CD8-positive, alpha-beta memory T cell (primary cell): Measurements from ENCODE around the gene PRKAG1. TPM values are rescaled to one million over a fixed set of nuclear protein-coding genes. Genes with fewer than 3 reads are reported as not detected.
A peak's percentile ranks its signal among the peaks of the same experiment; 100 is the strongest.

Experiments
- CTCF ChIA-PET: fragments of 350-600 bp; sonication (Branson Sonifier 250); formaldehyde crosslinking; loops from one replicate; lab custom pipeline; 2021; ENCODE audit warnings: antibody characterized with exemption; lab: Charles Lee
- POLR2A ChIA-PET: fragments of 350-600 bp; sonication (Branson Sonifier 250); formaldehyde crosslinking; loops from one replicate; lab custom pipeline; 2021; ENCODE audit warnings: antibody characterized with exemption; lab: Charles Lee
- DNase-seq, 5 donors: peaks; one replicate each; pipeline versions ENCODE4 v3.0.0 to v3.0.0-alpha.2; 2020 to 2022; ENCODE audit warnings: mixed read lengths in 1 of 5
- H3K27ac ChIP-seq: one replicate; pipeline ENCODE4 v1.7.0; 2013; ENCODE audit warnings: low read depth, mild to moderate bottlenecking, low read length, moderate library complexity
- H3K27me3 ChIP-seq: 2 replicates; pipeline ENCODE4 v1.7.0; 2013; ENCODE audit warnings: low read length, mild to moderate bottlenecking; ENCODE audit not compliant: insufficient read depth, poor library complexity, severe bottlenecking
- H3K36me3 ChIP-seq: 2 replicates; pipeline ENCODE4 v1.7.0; 2013; ENCODE audit warnings: mild to moderate bottlenecking, low read length, moderate library complexity; ENCODE audit not compliant: insufficient read depth
- H3K4me1 ChIP-seq: 2 replicates; pipeline ENCODE4 v1.7.0; 2013; ENCODE audit warnings: mild to moderate bottlenecking, low read length, moderate library complexity; ENCODE audit not compliant: insufficient read depth
- H3K4me3 ChIP-seq: 2 replicates; pipeline ENCODE4 v1.7.0; 2013; ENCODE audit warnings: mild to moderate bottlenecking, low read length
- H3K9me3 ChIP-seq: 2 replicates; pipeline ENCODE4 v1.7.0; 2013; ENCODE audit warnings: mild to moderate bottlenecking, low read length
- H3K27ac Mint-ChIP-seq, 8 donors: one replicate each; pipeline ENCODE4 v1.8.0; 2020 to 2021; ENCODE audit warnings: mixed read lengths in 8 of 8, mild to moderate bottlenecking in 6 of 8, inconsistent platforms in 3 of 8, moderate library complexity in 3 of 8
- H3K27me3 Mint-ChIP-seq, 2 donors: one replicate each; pipeline ENCODE4 v1.8.0; 2020 to 2021; ENCODE audit warnings: mixed read lengths in 2 of 2, mild to moderate bottlenecking in 1 of 2, moderate library complexity in 1 of 2
- H3K36me3 Mint-ChIP-seq, 3 donors: one replicate each; pipeline ENCODE4 v1.8.0; 2020 to 2021; ENCODE audit warnings: mixed read lengths in 3 of 3, inconsistent platforms in 1 of 3, mild to moderate bottlenecking in 1 of 3
- H3K4me1 Mint-ChIP-seq, 3 donors: one replicate each; pipeline ENCODE4 v1.8.0; 2020 to 2021; ENCODE audit warnings: mixed read lengths in 3 of 3, inconsistent platforms in 1 of 3, mild to moderate bottlenecking in 1 of 3
- H3K4me3 Mint-ChIP-seq, 7 donors: one replicate each; pipeline ENCODE4 v1.8.0; 2020 to 2021; ENCODE audit warnings: mixed read lengths in 7 of 7, mild to moderate bottlenecking in 6 of 7, moderate library complexity in 4 of 7, inconsistent platforms in 2 of 7
- H3K9me3 Mint-ChIP-seq, 5 donors: one replicate each; pipeline ENCODE4 v1.8.0; 2020 to 2022; ENCODE audit warnings: mixed read lengths in 5 of 5, mild to moderate bottlenecking in 3 of 5, moderate library complexity in 2 of 5, inconsistent platforms in 1 of 5
- polyA plus RNA-seq: library from polyadenylated mRNA; unstranded; fragments of 300-500 nt; fragmentation: Illumina TruSeq; gene quantifications from one replicate; pipeline ENCODE4 v1.2.3, GENCODE V29; 2021
- total RNA-seq, 2 experiments: library from RNA; stranded (reverse); gene quantifications; one replicate each; pipeline ENCODE4 v1.2.3, GENCODE V29; 2021

Gene PRKAG1
- total and polyA plus RNA-seq, 3 experiments from 2014 or later, result 45.9 to 78.3 (median 73.3) TPM

DNA sequence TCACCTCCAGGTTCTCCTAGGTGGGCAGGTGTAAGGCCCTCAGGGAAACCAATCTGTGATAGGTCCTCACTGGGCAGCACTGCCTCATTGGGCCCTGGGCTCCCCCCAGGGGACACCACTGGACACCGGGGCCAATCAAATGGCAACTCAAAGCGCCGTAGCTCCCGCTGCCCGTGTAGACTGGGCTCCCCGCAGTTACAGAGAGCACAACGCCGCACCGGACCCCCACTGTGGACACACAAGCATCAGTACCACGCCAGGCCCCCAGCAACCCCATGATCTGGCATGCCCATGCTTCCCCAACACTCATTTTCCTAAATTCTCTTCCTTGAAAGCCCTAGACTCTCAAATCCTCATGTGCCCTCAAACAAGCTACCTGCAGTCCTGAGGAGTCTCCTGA is 35.9 kb upstream of the PRKAG1 start:
- Mint-ChIP-seq H3K36me3 (peaks cover 0 to 69% (median 22%) of the 10 kb centered on the region in 3 donors), H3K4me1 (peaks cover 47 to 77% (median 58%) of the 10 kb centered on the region in 3 donors), H3K4me3 (no peak overlapping the region), H3K27ac (peak overlapping the region in 5 of 8 donors; percentile 29 to 74 (median 52)), H3K27me3 (no peaks in the 10 kb centered on the region), H3K9me3 (no peaks in the 10 kb centered on the region)
- Histone ChIP-seq H3K4me3 (no peak overlapping the region), H3K36me3 (peaks cover 54% of the 10 kb centered on the region), H3K27me3 (no peaks in the 10 kb centered on the region), H3K4me1 (peaks cover 49% of the 10 kb centered on the region), H3K27ac (no peak overlapping the region), H3K9me3 (no peaks in the 10 kb centered on the region)
- DNase-seq, result peak in 1 of 5 donors; percentile 41
- ChIA-PET POLR2A (no interaction called here), CTCF (interaction anchor here (0.7 to 2.0 kb wide), 5 partner anchors 11 to 57 kb away, joined by 3 to 8 read pairs (median 4); no protein-coding TSS in a partner anchor)

DNA sequence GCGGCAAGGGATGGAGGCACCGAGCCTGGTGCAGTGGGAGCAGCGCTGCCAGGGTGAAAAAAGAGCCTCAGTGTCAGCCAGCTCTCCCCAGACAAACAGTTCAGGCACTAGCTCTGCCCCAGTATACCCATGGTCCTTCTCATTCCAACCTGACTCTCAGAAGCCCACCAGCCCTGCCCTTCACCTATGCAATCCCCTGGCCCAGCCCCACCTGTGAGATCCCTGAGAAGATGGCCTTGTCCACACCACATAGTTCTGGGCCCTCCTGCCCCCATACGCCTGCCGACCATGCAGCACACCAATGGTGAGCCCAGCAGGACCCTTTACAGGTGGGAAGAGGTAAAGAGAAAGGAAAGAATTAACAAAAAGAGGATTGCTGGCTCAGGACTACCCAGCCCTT is 35.5 kb upstream of the PRKAG1 start:
- H3K4me3 Mint-ChIP-seq, result no peak overlapping the region

GRCh38 chr12:49052451-49053208 is 34.1 kb upstream of the PRKAG1 start:
- Mint-ChIP-seq H3K27me3 (no peaks in the 10 kb centered on the region), H3K36me3 (peaks cover 5 to 84% (median 33%) of the 10 kb centered on the region in 3 donors), H3K4me3 (no peak overlapping the region), H3K27ac (peak overlapping the region in 2 of 8 donors; percentile 27 to 47), H3K4me1 (peaks cover 33 to 58% (median 39%) of the 10 kb centered on the region in 3 donors), H3K9me3 (no peaks in the 10 kb centered on the region)
- no peak overlapping the region for H3K4me3 ChIP-seq
- H3K9me3 ChIP-seq, result no peaks in the 10 kb centered on the region
- peaks cover 72% of the 10 kb centered on the region for H3K36me3 ChIP-seq
- ChIA-PET CTCF (no interaction called here), POLR2A (no interaction called here)
- H3K27me3 ChIP-seq, result no peaks in the 10 kb centered on the region
- H3K27ac ChIP-seq, result no peak overlapping the region
- DNase-seq, result peak in 1 of 5 donors; percentile 30
- H3K4me1 ChIP-seq, result peaks cover 30% of the 10 kb centered on the region

More for the DNA sequence above, 35.5 kb upstream of the PRKAG1 start:
- POLR2A ChIA-PET, result no interaction called here
- CTCF ChIA-PET, result interaction anchor here (0.7 to 2.0 kb wide), 4 partner anchors 11 to 57 kb away, joined by 3 to 4 read pairs (median 4); no protein-coding TSS in a partner anchor
- Histone ChIP-seq H3K27ac (no peak overlapping the region), H3K9me3 (no peaks in the 10 kb centered on the region), H3K36me3 (peaks cover 58% of the 10 kb centered on the region), H3K4me1 (peaks cover 44% of the 10 kb centered on the region), H3K4me3 (no peak overlapping the region), H3K27me3 (no peaks in the 10 kb centered on the region)
- DNase-seq, result peak in 1 of 5 donors; percentile 23
- Mint-ChIP-seq H3K4me1 (peaks cover 47 to 72% (median 54%) of the 10 kb centered on the region in 3 donors), H3K9me3 (no peaks in the 10 kb centered on the region), H3K36me3 (peaks cover 0 to 71% (median 22%) of the 10 kb centered on the region in 3 donors), H3K27ac (peak overlapping the region in 3 of 8 donors; percentile 3 to 27 (median 17)), H3K27me3 (no peaks in the 10 kb centered on the region)

GRCh38 chr12:49051777-49052438 is 33.3 kb upstream of the PRKAG1 start:
- Histone ChIP-seq H3K9me3 (no peaks in the 10 kb centered on the region), H3K4me1 (peaks cover 22% of the 10 kb centered on the region), H3K36me3 (peaks cover 75% of the 10 kb centered on the region), H3K27me3 (no peaks in the 10 kb centered on the region), H3K27ac (no peak overlapping the region), H3K4me3 (no peak overlapping the region)
- H3K36me3 Mint-ChIP-seq, result peaks cover 5 to 89% (median 33%) of the 10 kb centered on the region in 3 donors
- peak overlapping the region in 4 of 8 donors; percentile 14 to 69 (median 24) for H3K27ac Mint-ChIP-seq
- DNase-seq, result peak in 1 of 5 donors; percentile 36
- H3K27me3 Mint-ChIP-seq, result no peaks in the 10 kb centered on the region
- peaks cover 26 to 50% (median 32%) of the 10 kb centered on the region in 3 donors for H3K4me1 Mint-ChIP-seq
- no peaks in the 10 kb centered on the region for H3K9me3 Mint-ChIP-seq
- H3K4me3 Mint-ChIP-seq, result no peak overlapping the region
- POLR2A ChIA-PET, result no interaction called here
- CTCF ChIA-PET, result no interaction called here

DNA sequence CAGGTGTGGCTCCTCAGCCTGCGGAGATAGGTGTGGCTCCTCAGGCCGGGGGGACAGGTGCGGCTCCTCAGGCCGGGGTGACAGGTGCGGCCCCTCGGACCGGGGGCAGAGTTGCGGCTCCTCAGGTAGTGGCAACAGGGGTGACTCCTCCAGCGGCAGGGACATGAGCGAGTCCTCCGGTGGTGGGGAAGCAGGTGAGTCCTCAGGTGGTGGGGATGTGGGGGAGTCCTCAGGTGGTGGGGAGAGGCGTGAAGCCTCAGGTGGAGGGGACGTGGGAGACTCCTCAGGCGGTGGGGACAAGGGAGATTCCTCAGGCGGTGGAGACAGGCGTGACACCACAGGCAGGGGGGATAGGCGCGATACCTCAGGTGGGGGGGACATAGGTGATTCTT is 32.8 kb upstream of the PRKAG1 start:
- Histone ChIP-seq H3K4me3 (no peak overlapping the region), H3K36me3 (peaks cover 79% of the 10 kb centered on the region), H3K27ac (no peak overlapping the region), H3K27me3 (no peaks in the 10 kb centered on the region), H3K9me3 (no peaks in the 10 kb centered on the region), H3K4me1 (peaks cover 17% of the 10 kb centered on the region)
- ChIA-PET POLR2A (no interaction called here), CTCF (no interaction called here)
- peaks cover 5 to 94% (median 33%) of the 10 kb centered on the region in 3 donors for H3K36me3 Mint-ChIP-seq
- H3K9me3 Mint-ChIP-seq, result no peaks in the 10 kb centered on the region
- H3K27ac Mint-ChIP-seq, result no peak overlapping the region
- H3K4me1 Mint-ChIP-seq, result peaks cover 21 to 45% (median 27%) of the 10 kb centered on the region in 3 donors
- DNase-seq, result no peak
- no peaks in the 10 kb centered on the region for H3K27me3 Mint-ChIP-seq
- H3K4me3 Mint-ChIP-seq, result no peak overlapping the region

DNA sequence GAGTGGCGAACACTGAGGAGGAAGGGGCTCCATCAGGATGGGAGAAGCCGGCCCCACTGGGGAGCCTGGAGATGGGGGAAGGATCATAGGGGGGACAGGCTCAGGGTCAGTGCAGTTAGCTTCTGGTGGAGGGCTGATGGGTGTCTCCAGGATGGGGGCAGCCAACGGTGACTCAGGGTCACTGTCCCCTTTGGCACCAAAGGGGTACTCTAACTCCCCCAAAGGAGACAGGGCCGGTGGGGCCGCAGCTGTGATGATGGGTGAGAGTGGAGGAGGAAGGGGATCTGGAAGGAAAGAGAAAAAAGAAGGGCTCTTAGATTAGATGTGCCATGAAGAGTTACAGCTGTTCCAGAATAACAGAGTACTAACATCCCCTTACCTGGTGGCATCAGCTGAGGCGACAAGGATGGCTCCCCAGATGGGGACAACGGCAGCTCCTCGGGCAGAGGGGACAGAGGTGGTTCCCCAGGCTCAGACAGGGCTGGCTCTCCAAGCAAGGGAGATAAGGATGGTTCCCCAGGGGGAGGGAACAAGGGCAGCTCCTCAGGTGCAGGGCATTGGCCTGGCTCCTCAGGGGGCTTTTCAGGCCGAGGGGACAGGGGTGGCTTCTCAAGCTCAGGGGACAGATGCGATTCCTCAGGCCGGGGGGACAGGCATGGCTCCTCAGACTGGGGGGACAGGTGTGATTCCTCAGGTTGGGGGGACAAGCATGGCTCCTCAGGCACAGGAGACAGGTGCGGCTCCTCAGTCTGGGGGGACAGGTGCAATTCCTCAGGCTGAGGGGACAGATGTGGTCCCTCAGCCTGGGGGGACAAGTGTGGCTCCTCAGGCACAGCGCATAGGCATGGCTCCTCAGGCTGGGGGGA is 32.2 kb upstream of the PRKAG1 start:
- Mint-ChIP-seq H3K4me3 (no peak overlapping the region), H3K4me1 (peaks cover 14 to 39% (median 21%) of the 10 kb centered on the region in 3 donors), H3K27ac (peak overlapping the region in 3 of 8 donors; percentile 47 to 57 (median 55)), H3K9me3 (no peaks in the 10 kb centered on the region), H3K27me3 (no peaks in the 10 kb centered on the region), H3K36me3 (peaks cover 9 to 98% (median 33%) of the 10 kb centered on the region in 3 donors)
- DNase-seq, result peak in 1 of 5 donors; percentile 43
- Histone ChIP-seq H3K27ac (no peak overlapping the region), H3K36me3 (peaks cover 84% of the 10 kb centered on the region), H3K4me1 (peaks cover 11% of the 10 kb centered on the region), H3K9me3 (no peaks in the 10 kb centered on the region), H3K4me3 (no peak overlapping the region), H3K27me3 (no peaks in the 10 kb centered on the region)
- CTCF ChIA-PET, result interaction anchor here (0.6 to 2.5 kb wide), 3 partner anchors 13 to 58 kb away, joined by 3 to 9 read pairs (median 3); no protein-coding TSS in a partner anchor
- POLR2A ChIA-PET, result no interaction called here

DNA sequence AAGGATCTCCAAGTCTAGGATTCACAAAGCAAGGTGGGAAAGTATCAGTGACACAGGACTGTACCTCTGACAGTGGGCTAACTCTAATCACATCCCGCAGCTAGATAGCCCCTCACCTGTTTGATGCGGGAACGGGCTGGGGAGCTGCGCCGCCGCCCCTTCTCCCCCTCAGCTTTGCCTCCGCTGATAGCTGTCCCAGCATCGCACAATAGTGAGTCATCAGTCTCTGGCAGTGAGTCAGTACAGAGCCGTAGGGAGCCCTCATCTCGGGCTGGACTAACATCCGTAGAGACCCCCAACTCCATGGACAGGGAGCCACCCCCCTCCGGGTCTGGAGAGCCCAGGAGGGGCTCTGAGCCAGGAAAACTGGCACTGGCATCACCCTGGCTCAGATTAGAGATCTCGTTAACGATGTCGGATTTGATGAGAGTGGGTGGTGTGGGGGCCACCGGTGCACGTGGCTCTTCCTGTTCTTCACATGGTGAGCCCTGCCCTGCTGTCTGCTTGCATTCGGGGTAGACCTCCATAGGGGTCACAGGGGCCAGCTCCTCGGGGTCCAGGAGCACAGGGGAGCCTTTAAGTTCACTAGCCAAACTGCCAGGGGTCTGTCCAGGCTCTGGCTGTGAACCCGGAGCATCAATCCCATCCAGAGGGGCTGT is 31.1 kb upstream of the PRKAG1 start:
- Histone ChIP-seq H3K36me3 (peaks cover 88% of the 10 kb centered on the region), H3K27ac (no peak overlapping the region), H3K4me1 (peaks cover under 1% of the 10 kb centered on the region), H3K4me3 (no peak overlapping the region), H3K9me3 (no peaks in the 10 kb centered on the region), H3K27me3 (no peaks in the 10 kb centered on the region)
- CTCF ChIA-PET, result interaction anchor here (0.6 to 2.5 kb wide), 2 partner anchors 14 to 38 kb away, joined by 3 to 9 read pairs; no protein-coding TSS in a partner anchor
- Mint-ChIP-seq H3K27me3 (no peaks in the 10 kb centered on the region), H3K4me3 (no peak overlapping the region), H3K4me1 (peaks cover 4 to 29% (median 10%) of the 10 kb centered on the region in 3 donors), H3K9me3 (no peaks in the 10 kb centered on the region), H3K36me3 (peaks cover 10 to 97% (median 33%) of the 10 kb centered on the region in 3 donors), H3K27ac (no peak overlapping the region)
- POLR2A ChIA-PET, result no interaction called here
- no peak for DNase-seq
